ENCODE data around the gene YPEL2. TPM values are rescaled to one million over a fixed set of nuclear protein-coding genes. Genes with fewer than 3 reads are reported as not detected.

The YPEL2 gene
- total RNA-seq, 1 experiment from 2014 or later = 1.1 TPM

DNA sequence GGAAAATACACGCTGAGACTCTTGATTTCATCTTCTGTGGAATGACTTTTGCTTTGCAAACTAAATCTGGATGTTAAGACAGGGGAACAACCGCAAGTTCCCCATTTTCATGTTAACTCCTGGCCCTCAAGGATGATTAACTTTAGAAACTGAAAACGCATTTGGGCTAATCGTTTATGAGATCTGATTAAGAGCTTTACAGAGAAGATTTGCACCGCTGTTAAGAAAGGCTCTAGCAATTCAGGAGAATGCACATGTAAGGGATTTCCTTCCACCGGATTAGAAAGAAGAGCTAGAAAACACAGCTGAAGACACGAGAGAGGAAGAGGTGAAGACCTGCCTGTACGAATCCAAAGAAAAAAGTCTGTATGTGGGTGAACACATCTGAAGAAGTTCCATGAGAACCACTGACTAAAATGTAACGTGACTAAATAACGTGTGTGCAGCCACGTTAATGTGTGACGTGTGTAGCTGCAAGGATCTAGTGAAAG lies 106.4 kb downstream of the YPEL2 start:
- Histone ChIP-seq H3K4me3 (ENCODE audit: low read depth in 2 of 2, low read length in 2 of 2) (no peak overlapping the region), H3K27ac (ENCODE audit: low read length) (no peak overlapping the region), H3K36me3 (ENCODE audit: control insufficient read depth, insufficient read depth, low read length) (no peaks in the 10 kb centered on the region), H3K27me3 (ENCODE audit: control insufficient read depth, insufficient read depth, low read length) (no peaks in the 10 kb centered on the region; the same call in 1 of the 2 replicates), H3K4me1 (ENCODE audit: control insufficient read depth, insufficient read depth, low read length) (no peaks in the 10 kb centered on the region), H3K9me3 (ENCODE audit: control insufficient read depth, insufficient read depth, low read depth, low read length) (no peaks in the 10 kb centered on the region)
- in situ Hi-C loops (cut with HindIII; ENCODE audit: low pct_unique_long_range_greater_than_20kb, low sequenced_read_pairs) (loop anchor here (25.0 kb wide), 1 partner anchor 201 kb away; no protein-coding TSS in a partner anchor), intact Hi-C loops (cut with micrococcal nuclease; ENCODE audit: unreplicated experiment) (no loop called here)
- ATAC-seq (no peak), DNase-seq (ENCODE audit: low read depth, low spot score) (no peak)
- BruUV-seq (replicated peaks) = no TSS peak
- CTCF ChIA-PET = no interaction called here
- no peak for TF ChIP-seq POLR2AphosphoS5 (IDR thresholded peaks at IDR 0.05; ENCODE audit: low read depth, low read length)
- TF ChIP-seq TCF7L2 (IDR thresholded peaks at IDR 0.05; ENCODE audit: low read depth, low read length) = no peak
- TF ChIP-seq, protein P1, sequence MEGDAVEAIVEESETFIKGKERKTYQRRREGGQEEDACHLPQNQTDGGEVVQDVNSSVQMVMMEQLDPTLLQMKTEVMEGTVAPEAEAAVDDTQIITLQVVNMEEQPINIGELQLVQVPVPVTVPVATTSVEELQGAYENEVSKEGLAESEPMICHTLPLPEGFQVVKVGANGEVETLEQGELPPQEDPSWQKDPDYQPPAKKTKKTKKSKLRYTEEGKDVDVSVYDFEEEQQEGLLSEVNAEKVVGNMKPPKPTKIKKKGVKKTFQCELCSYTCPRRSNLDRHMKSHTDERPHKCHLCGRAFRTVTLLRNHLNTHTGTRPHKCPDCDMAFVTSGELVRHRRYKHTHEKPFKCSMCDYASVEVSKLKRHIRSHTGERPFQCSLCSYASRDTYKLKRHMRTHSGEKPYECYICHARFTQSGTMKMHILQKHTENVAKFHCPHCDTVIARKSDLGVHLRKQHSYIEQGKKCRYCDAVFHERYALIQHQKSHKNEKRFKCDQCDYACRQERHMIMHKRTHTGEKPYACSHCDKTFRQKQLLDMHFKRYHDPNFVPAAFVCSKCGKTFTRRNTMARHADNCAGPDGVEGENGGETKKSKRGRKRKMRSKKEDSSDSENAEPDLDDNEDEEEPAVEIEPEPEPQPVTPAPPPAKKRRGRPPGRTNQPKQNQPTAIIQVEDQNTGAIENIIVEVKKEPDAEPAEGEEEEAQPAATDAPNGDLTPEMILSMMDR (IDR thresholded peaks at IDR 0.05) = no peak
- TF ChIP-seq, protein P2, sequence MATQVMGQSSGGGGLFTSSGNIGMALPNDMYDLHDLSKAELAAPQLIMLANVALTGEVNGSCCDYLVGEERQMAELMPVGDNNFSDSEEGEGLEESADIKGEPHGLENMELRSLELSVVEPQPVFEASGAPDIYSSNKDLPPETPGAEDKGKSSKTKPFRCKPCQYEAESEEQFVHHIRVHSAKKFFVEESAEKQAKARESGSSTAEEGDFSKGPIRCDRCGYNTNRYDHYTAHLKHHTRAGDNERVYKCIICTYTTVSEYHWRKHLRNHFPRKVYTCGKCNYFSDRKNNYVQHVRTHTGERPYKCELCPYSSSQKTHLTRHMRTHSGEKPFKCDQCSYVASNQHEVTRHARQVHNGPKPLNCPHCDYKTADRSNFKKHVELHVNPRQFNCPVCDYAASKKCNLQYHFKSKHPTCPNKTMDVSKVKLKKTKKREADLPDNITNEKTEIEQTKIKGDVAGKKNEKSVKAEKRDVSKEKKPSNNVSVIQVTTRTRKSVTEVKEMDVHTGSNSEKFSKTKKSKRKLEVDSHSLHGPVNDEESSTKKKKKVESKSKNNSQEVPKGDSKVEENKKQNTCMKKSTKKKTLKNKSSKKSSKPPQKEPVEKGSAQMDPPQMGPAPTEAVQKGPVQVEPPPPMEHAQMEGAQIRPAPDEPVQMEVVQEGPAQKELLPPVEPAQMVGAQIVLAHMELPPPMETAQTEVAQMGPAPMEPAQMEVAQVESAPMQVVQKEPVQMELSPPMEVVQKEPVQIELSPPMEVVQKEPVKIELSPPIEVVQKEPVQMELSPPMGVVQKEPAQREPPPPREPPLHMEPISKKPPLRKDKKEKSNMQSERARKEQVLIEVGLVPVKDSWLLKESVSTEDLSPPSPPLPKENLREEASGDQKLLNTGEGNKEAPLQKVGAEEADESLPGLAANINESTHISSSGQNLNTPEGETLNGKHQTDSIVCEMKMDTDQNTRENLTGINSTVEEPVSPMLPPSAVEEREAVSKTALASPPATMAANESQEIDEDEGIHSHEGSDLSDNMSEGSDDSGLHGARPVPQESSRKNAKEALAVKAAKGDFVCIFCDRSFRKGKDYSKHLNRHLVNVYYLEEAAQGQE (IDR thresholded peaks at IDR 0.05; ENCODE audit: insufficient read depth in 1 of 2, low read depth in 2 of 2, low read length in 1 of 2) = no peak
- TF ChIP-seq SIN3A (IDR thresholded peaks at IDR 0.05; ENCODE audit: borderline replicate concordance, insufficient read depth, low read depth, low read length) = no peak
- POLR2A ChIA-PET = no interaction called here

DNA sequence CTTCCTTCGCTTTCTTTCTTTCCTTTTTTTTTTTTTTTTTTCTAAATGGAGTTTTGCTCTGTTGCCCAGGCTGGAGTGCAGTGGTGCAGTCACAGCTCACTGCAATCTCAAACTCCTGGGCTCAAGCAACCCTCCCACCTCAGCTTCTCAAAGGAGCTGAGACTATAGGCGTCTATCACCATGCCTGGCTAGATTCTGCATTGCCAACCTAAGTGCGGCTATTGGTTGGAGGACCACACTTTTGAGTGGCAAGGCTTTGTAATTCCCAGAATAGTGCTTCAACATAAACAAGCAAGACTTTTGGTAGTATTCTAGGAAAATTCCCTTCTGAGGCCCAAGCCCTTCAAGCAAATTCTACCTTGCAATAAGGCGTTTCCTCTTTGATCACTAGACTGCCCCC lies 107.8 kb downstream of the YPEL2 start:
- H3K27ac ChIP-seq (ENCODE audit: low read length) = no peak overlapping the region
- TF ChIP-seq TCF7L2 (IDR thresholded peaks at IDR 0.05; ENCODE audit: low read depth, low read length) (no peak), POLR2AphosphoS5 (IDR thresholded peaks at IDR 0.05; ENCODE audit: low read depth, low read length) (no peak), SIN3A (IDR thresholded peaks at IDR 0.05; ENCODE audit: borderline replicate concordance, insufficient read depth, low read depth, low read length) (no peak)
- TF ChIP-seq, protein P2 (IDR thresholded peaks at IDR 0.05; ENCODE audit: insufficient read depth in 1 of 2, low read depth in 2 of 2, low read length in 1 of 2) = no peak
- TF ChIP-seq, protein P1 (IDR thresholded peaks at IDR 0.05) = no peak
- intact Hi-C loops (cut with micrococcal nuclease; ENCODE audit: unreplicated experiment) (no loop called here), in situ Hi-C loops (cut with HindIII; ENCODE audit: low pct_unique_long_range_greater_than_20kb, low sequenced_read_pairs) (loop anchor here (25.0 kb wide), 1 partner anchor 202 kb away; no protein-coding TSS in a partner anchor)
- ChIA-PET POLR2A (no interaction called here), CTCF (interaction anchor here (0.7 to 1.2 kb wide), 2 partner anchors 63 to 110 kb away, joined by 3 to 6 read pairs; no protein-coding TSS in a partner anchor)
- no peaks in the 10 kb centered on the region for H3K9me3 ChIP-seq (ENCODE audit: control insufficient read depth, insufficient read depth, low read depth, low read length)
- DNase-seq (ENCODE audit: low read depth, low spot score) (no peak), ATAC-seq (no peak)
- H3K36me3 ChIP-seq (ENCODE audit: control insufficient read depth, insufficient read depth, low read length) = no peaks in the 10 kb centered on the region
- no peaks in the 10 kb centered on the region for H3K4me1 ChIP-seq (ENCODE audit: control insufficient read depth, insufficient read depth, low read length)
- BruUV-seq (replicated peaks) = no TSS peak
- no peak overlapping the region for H3K4me3 ChIP-seq (ENCODE audit: low read depth in 2 of 2, low read length in 2 of 2)
- no peaks in the 10 kb centered on the region; the same call in 1 of the 2 replicates for H3K27me3 ChIP-seq (ENCODE audit: control insufficient read depth, insufficient read depth, low read length)

All from Panc1 (cell line).